Measurements from ENCODE around the gene NOL8.

Gene NOL8

GRCh38 chr9:92263131-92263530 is 62.0 kb downstream of the NOL8 start:
- DNase-seq: no peak

GRCh38 chr9:92257327-92257726 is 67.8 kb downstream of the NOL8 start:
- DNase-seq: no peak

DNA sequence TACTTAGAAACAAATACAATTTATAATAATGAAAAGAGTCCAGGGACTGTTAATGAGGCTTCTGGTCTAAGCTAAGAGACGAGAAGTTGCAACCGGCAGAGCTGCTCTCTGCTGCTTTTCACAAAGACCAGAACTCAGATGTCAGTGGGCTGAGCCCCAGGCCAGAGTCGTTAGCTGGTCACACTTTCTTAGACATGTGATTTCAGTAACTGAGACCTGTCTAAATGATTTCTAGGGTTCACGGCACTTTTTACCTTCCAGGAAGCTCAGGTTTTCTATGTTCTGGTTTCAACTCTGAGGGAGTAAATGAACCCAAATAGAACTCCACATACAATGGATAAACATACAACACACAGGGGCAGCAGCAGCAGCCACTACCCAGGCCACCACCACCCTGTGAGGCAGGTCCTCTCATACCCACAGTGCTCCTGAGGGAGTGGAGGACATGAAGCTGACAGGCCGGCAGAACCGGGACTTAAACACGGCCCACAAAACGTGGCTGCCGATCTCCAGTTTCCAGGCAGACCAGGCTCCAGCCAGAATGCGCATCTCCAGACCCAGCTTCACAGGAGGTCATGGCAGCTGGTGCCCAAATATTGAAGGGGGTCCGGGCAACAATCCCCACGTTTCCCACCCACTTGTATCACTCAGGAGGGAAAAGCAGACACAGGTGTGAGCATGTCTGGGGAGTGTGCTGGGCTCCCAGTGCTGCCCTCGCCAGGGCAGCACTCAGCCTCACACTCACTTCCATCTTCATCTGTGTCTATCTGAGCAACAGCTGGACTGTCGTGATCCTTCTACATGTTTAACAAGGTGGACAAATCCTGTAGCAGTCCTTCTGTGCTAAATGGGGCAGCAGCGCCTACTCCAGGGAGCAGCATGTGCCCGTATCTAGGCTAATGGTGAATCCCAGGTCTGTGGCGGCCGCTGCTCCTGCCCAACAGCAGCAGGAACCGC is 70.5 kb downstream of the NOL8 start:
- no peak for DNase-seq

GRCh38 chr9:92253656-92254055 is 71.5 kb downstream of the NOL8 start:
- no peak for DNase-seq

DNA sequence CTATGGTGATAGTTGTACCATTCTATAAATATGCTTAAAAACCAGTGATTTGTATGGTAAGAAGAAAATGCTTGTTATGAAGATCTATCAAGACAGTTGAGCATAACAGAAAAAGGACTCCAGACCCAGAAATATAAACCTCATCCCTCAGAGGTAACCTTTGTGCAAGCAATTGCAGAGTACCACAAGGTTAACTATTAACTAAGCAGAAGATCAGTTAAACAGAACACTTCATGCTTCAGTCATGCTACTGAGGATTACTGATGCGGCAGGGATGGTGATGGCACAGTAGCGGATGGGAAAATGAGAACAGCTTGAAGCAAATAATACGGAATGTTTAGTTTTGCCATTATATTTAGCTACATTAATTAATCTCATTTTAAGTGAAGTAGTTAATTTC is 77.2 kb downstream of the NOL8 start:
- DNase-seq: no peak
